K562 (cell line): ENCODE results near the gene STON2. TPM values are rescaled to one million over a fixed set of nuclear protein-coding genes. Genes with fewer than 3 reads are reported as not detected.

Source experiments
- ATAC-seq: fragments of 200-7000 bp; cut with Tn5 transposase; 3 replicates; pipeline ENCODE4 v1.9.1; 2020; ENCODE audit warnings: moderate library complexity
- BruUV-seq: library from RNA; stranded (reverse); fragments of 400-500 nt; replicated peaks from 2 replicates; lab custom pipeline; 2021; lab: Mats Ljungman, UMichigan
- CTCF ChIA-PET: fragments of 300-600 bp; formaldehyde crosslinking; extraction: SDS; loops from one replicate; lab custom pipeline; 2021; ENCODE audit warnings: low intra/inter-chr PET ratio; lab: Yijun Ruan, JAX
- POLR2A ChIA-PET: fragments of 300-600, 350-650 bp; sonication (Branson Sonifier 250); formaldehyde crosslinking; extraction: SDS; loops from one replicate; lab custom pipeline; 2021; ENCODE audit warnings: antibody characterized with exemption, inconsistent platforms; lab: Yijun Ruan, JAX
- DNase-seq, 4 experiments: peaks; one replicate each; pipeline versions ENCODE4 v3.0.0 to v3.0.0-alpha.2; 2011 to 2018; ENCODE audit warnings: low spot score in 3 of 4, mixed read lengths in 3 of 4; ENCODE audit errors: extremely low read depth in 1 of 4
- FAIRE-seq: peaks from 2 replicates; lab custom pipeline; 2011; peaks lifted over from hg19 to GRCh38; lab: Jason Lieb, UNC
- H2AFZ ChIP-seq: 2 replicates; pipeline ENCODE4 v1.6.0; 2011; ENCODE audit warnings: low read depth, low read length, control low read depth, inconsistent platforms
- H3K27ac ChIP-seq: fragments of 200-600 bp; 3 replicates; pipeline ENCODE4 v1.8.0; 2011; ENCODE audit warnings: low read depth, mild to moderate bottlenecking, control low read depth, inconsistent platforms, low read length, moderate library complexity, mixed read lengths; ENCODE audit errors: extremely low read depth
- H3K27me3 ChIP-seq, 2 experiments: fragments of 300-600 bp in 1 of 2; 2 replicates in 1 of 2; 3 replicates in 1 of 2; pipeline versions ENCODE4 v1.6.0 to v1.8.0; 2011; ENCODE audit warnings: inconsistent platforms in 2 of 2, low read length in 2 of 2, mild to moderate bottlenecking in 1 of 2, mixed read lengths in 1 of 2, moderate library complexity in 1 of 2; ENCODE audit not compliant: control insufficient read depth in 2 of 2, insufficient read depth in 2 of 2
- H3K36me3 ChIP-seq: fragments of 300-600 bp; 3 replicates; pipeline ENCODE4 v1.8.0; 2011; ENCODE audit warnings: mild to moderate bottlenecking, low read length, inconsistent platforms; ENCODE audit not compliant: control insufficient read depth, insufficient read depth
- H3K4me1 ChIP-seq, 2 experiments: fragments of 200-600 bp in 1 of 2; replicated peaks in 1 of 2; 2 replicates in 1 of 2; 3 replicates in 1 of 2; pipeline versions ENCODE4 v1.5.1 to v1.8.0; 2011; ENCODE audit warnings: inconsistent platforms in 2 of 2, low read length in 2 of 2, mild to moderate bottlenecking in 1 of 2, mixed read lengths in 1 of 2, moderate library complexity in 1 of 2; ENCODE audit not compliant: control insufficient read depth in 2 of 2, insufficient read depth in 2 of 2
- H3K4me2 ChIP-seq: 2 replicates; pipeline ENCODE4 v1.6.1; 2011; ENCODE audit warnings: low read length, control low read depth, inconsistent platforms, mixed read lengths; ENCODE audit not compliant: insufficient read depth
- H3K4me3 ChIP-seq: fragments of 200-600 bp; sonication (generic), shearing (Covaris generic); 2 replicates; pipeline ENCODE4 v1.5.1; 2016; ENCODE audit warnings: control low read depth, inconsistent platforms
- H3K79me2 ChIP-seq: fragments of 200-600 bp; 3 replicates; pipeline ENCODE4 v1.8.0; 2011; ENCODE audit warnings: low read length, inconsistent platforms; ENCODE audit not compliant: control insufficient read depth, insufficient read depth
- H3K9ac ChIP-seq, 2 experiments: 2 replicates each; pipeline versions ENCODE4 v1.6.0 to v1.6.1; 2011; ENCODE audit warnings: low read depth in 2 of 2, low read length in 2 of 2, control low read depth in 1 of 2, inconsistent platforms in 1 of 2, mild to moderate bottlenecking in 1 of 2, mixed read lengths in 1 of 2; ENCODE audit not compliant: insufficient read depth in 1 of 2
- H3K9me1 ChIP-seq: one replicate; pipeline ENCODE4 v1.6.0; 2011; ENCODE audit warnings: inconsistent platforms, mild to moderate bottlenecking, low read length, moderate library complexity; ENCODE audit not compliant: control insufficient read depth, insufficient read depth
- H3K9me3 ChIP-seq: replicated peaks from 2 replicates; pipeline ENCODE4 v1.5.1; 2011; ENCODE audit warnings: low read depth, low read length, inconsistent platforms; ENCODE audit not compliant: control insufficient read depth, insufficient read depth
- H4K20me1 ChIP-seq: replicated peaks from 2 replicates; pipeline ENCODE4 v1.6.1; 2011; ENCODE audit warnings: low read length, inconsistent platforms, mixed read lengths; ENCODE audit not compliant: control insufficient read depth, insufficient read depth
- CHD1 ChIP-seq: fragments of 200-600 bp; sonication (generic); IDR thresholded peaks from one replicate; pipeline ENCODE4 v1.6.1; 2012; ENCODE audit warnings: mild to moderate bottlenecking, moderate library complexity, low read length, inconsistent platforms
- CHD2 ChIP-seq: IDR thresholded peaks from 2 replicates; pipeline ENCODE4 v1.6.1; 2011; ENCODE audit warnings: low read depth, low read length
- CTBP1 ChIP-seq: fragments of 450-650 bp; IDR thresholded peaks from 2 replicates; pipeline ENCODE4 v1.6.1; 2016; ENCODE audit warnings: borderline replicate concordance
- ESRRA ChIP-seq: fragments of 450-650 bp; IDR thresholded peaks from 2 replicates; pipeline ENCODE4 v1.6.1; 2014; ENCODE audit warnings: low read depth, mild to moderate bottlenecking, moderate library complexity, borderline replicate concordance
- HNRNPH1 ChIP-seq: fragments of 200-400 bp; formaldehyde crosslinking; optimal IDR thresholded peaks from 2 replicates; pipeline ENCODE3; 2017; ENCODE audit warnings: low read depth, mild to moderate bottlenecking, low read length, moderate library complexity
- MCM2 ChIP-seq: fragments of 450-650 bp; IDR thresholded peaks from 2 replicates; pipeline ENCODE4 v1.6.1; 2017; ENCODE audit warnings: low read depth, mild to moderate bottlenecking
- NCOA4 ChIP-seq: fragments of 450-650 bp; IDR thresholded peaks from 2 replicates; pipeline ENCODE4 v1.6.1; 2018; ENCODE audit warnings: mild to moderate bottlenecking; ENCODE audit not compliant: partially characterized antibody
- SAFB2 ChIP-seq: fragments of 200-400 bp; formaldehyde crosslinking; IDR thresholded peaks from 2 replicates; pipeline ENCODE4 v1.6.1; 2018; ENCODE audit warnings: borderline replicate concordance, low read length, low read depth, moderate library complexity; ENCODE audit not compliant: severe bottlenecking
- ZNF316 ChIP-seq: fragments of 450-650 bp; IDR thresholded peaks from 2 replicates; pipeline ENCODE4 v1.6.1; 2016
- WGBS: fragments of 100-300 bp; shearing (Covaris generic); methylation state at CpG from one replicate; pipeline ENCODE4 v1.1.6; 2016; ENCODE audit warnings: low coverage, mixed read lengths; ENCODE audit not compliant: insufficient coverage; ENCODE audit errors: missing lambda C conversion rate; 5-methylcytosine and 5-hydroxymethylcytosine counted together
- in situ Hi-C: fragments of 300-500 bp; cut with MboI; formaldehyde crosslinking; loops from 4 replicates; pipeline ENCODE4 v1.15.0; 2018; ENCODE audit warnings: inconsistent platforms, mixed read lengths
- intact Hi-C: fragments of 100-400 bp; cut with micrococcal nuclease; formaldehyde crosslinking; loops from 2 replicates; pipeline ENCODE4 v1.14.2; 2022
- polyA plus RNA-seq, 8 experiments: library from polyadenylated mRNA; depleted of rRNA in 4 of 8; stranded (reverse) in 5 of 8; unstranded in 3 of 8; fragments of >200 nt; fragmentation: Nextera tagmentation in 2 of 8; fragmentation: Illumina TruSeq in 1 of 8; extraction: Ambion mirVana in 2 of 8; extraction: Trizol in 1 of 8; gene quantifications; 2 replicates each; pipeline versions ENCODE4 v1.2.1 to v1.2.3, GENCODE V29; 2011 to 2014; ENCODE audit warnings: inconsistent platforms in 1 of 8, missing spikeins in 1 of 8
- total RNA-seq, 7 experiments: library from RNA; depleted of rRNA in 6 of 7; stranded (reverse); fragments of >200 nt in 6 of 7; fragmentation: Illumina TruSeq in 2 of 7; extraction: Trizol in 2 of 7; gene quantifications; 2 replicates each; pipeline versions ENCODE4 v1.2.1 to v1.2.3, GENCODE V29; 2011 to 2021; ENCODE audit warnings: low replicate concordance in 1 of 7
- TF ChIP-seq, protein P1 (sequence below), 2 experiments: IDR thresholded peaks in 1 of 2; conservative IDR thresholded peaks in 1 of 2; 2 replicates each; pipeline ENCODE4 v1.6.1; 2016; ENCODE audit warnings: low read depth in 2 of 2, mild to moderate bottlenecking in 1 of 2, missing compliant biosample characterization in 1 of 2, missing genetic modification characterization in 1 of 2, moderate library complexity in 1 of 2
- TF ChIP-seq, protein P2 (sequence below): fragments of 450-650 bp; IDR thresholded peaks from 2 replicates; pipeline ENCODE4 v1.6.1; 2014; ENCODE audit warnings: low read depth, mild to moderate bottlenecking, moderate library complexity, borderline replicate concordance

The STON2 gene
- total and polyA plus RNA-seq, 9 of the 15 experiments (the other 6 are each of a cell fraction or from before 2014, with no cell fraction given), result 7.8 to 99.3 (median 53.5) TPM

- ChIA-PET POLR2A (interaction anchor here (2.4 kb wide), 1 partner anchor 15 kb away, joined by 6 read pairs; no protein-coding TSS in a partner anchor), CTCF (no interaction called here)
- Histone ChIP-seq H3K4me2 (no peak overlapping the region), H3K9me3 (no peaks in the 10 kb centered on the region), H4K20me1 (no peaks in the 10 kb centered on the region; the same call in 1 of the 2 replicates), H3K4me1 (no peaks in the 10 kb centered on the region), H3K27ac (no peak overlapping the region), H3K27me3 (no peaks in the 10 kb centered on the region), H3K9ac (no peak overlapping the region), H3K4me3 (no peak overlapping the region), H3K9me1 (no peaks in the 10 kb centered on the region), H2AFZ (no peak overlapping the region), H3K36me3 (peaks cover 63% of the 10 kb centered on the region; the same call in 2 of the 3 replicates), H3K79me2 (peaks cover 32% of the 10 kb centered on the region)
- ATAC-seq (no peak), FAIRE-seq (no peak), DNase-seq (no peak)
- no peak for TF ChIP-seq NCOA4
- 100% methylated on average over 4 of the region's 6 CpGs for WGBS
- BruUV-seq, result no TSS peak
- intact Hi-C loops (no loop called here), in situ Hi-C loops (no loop called here)
Measured at GRCh38 chr14:81366214-81366613, 33.9 kb downstream of the STON2 start.

DNA sequence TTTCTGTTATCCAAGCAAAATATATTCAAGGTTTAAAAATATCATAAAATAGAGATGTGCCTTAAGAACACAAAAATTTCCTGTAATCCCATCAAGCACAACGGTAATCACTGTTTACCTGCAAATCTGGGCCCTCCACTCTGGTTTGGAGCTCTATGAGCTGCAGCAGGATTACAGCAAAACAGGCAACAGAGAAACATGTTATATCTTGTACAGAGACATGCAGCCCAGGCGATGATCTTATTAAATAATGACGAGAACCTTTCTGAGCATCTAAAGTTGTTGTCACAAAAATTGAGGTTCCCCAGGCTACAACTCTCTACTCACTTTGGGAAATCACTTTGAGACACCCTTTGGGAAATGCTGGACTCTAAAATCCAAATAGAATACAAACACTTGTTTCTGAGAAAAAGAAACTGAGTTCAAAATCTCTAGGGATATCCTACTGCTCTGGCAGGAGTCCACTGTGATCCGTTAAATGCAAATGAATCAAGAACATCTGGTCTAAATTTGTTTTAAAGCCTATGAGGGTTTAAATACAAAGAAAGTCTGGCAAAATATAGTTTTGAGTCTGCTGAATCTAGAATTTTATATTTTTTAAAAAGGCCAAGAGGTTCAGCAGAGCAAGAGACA, 36.3 kb downstream of the STON2 start:
- no peak for DNase-seq
- H3K27ac ChIP-seq, result no peak overlapping the region
- H3K4me2 ChIP-seq, result no peak overlapping the region
- peaks cover 39% of the 10 kb centered on the region for H3K79me2 ChIP-seq
- H3K9me1 ChIP-seq, result no peaks in the 10 kb centered on the region
- no peak overlapping the region for H2AFZ ChIP-seq
- no peaks in the 10 kb centered on the region for H3K4me1 ChIP-seq
- in situ Hi-C loops (no loop called here), intact Hi-C loops (no loop called here)
- no peak overlapping the region for H3K4me3 ChIP-seq
- WGBS, result 61% methylated on average over 4 of the region's 4 CpGs
- peaks cover 39% of the 10 kb centered on the region; the same call in 2 of the 3 replicates for H3K36me3 ChIP-seq
- no peaks in the 10 kb centered on the region; the same call in 1 of the 2 replicates for H4K20me1 ChIP-seq
- BruUV-seq, result no TSS peak
- no peaks in the 10 kb centered on the region for H3K9me3 ChIP-seq
- H3K9ac ChIP-seq, result no peak overlapping the region
- no peak for FAIRE-seq
- ATAC-seq, result no peak
- H3K27me3 ChIP-seq, result no peaks in the 10 kb centered on the region
- POLR2A ChIA-PET, result interaction anchor here (0.5 kb wide), 1 partner anchor 38 kb away, joined by 3 read pairs; no protein-coding TSS in a partner anchor
- CTCF ChIA-PET, result no interaction called here
- TF ChIP-seq, protein P1, sequence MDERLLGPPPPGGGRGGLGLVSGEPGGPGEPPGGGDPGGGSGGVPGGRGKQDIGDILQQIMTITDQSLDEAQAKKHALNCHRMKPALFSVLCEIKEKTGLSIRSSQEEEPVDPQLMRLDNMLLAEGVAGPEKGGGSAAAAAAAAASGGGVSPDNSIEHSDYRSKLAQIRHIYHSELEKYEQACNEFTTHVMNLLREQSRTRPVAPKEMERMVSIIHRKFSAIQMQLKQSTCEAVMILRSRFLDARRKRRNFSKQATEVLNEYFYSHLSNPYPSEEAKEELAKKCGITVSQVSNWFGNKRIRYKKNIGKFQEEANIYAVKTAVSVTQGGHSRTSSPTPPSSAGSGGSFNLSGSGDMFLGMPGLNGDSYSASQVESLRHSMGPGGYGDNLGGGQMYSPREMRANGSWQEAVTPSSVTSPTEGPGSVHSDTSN (CRISPR knock-in tag; IDR thresholded peaks at IDR 0.05; ENCODE audit: low read depth), result no peak
- TF ChIP-seq, protein P1 (tag; conservative IDR thresholded peaks at IDR 0.05; ENCODE audit: low read depth), result no peak
- TF ChIP-seq SAFB2, result no peak
- TF ChIP-seq HNRNPH1, result no peak
- TF ChIP-seq CHD2, result no peak
- TF ChIP-seq MCM2, result no peak
- no peak for TF ChIP-seq CTBP1
- TF ChIP-seq, protein P2, sequence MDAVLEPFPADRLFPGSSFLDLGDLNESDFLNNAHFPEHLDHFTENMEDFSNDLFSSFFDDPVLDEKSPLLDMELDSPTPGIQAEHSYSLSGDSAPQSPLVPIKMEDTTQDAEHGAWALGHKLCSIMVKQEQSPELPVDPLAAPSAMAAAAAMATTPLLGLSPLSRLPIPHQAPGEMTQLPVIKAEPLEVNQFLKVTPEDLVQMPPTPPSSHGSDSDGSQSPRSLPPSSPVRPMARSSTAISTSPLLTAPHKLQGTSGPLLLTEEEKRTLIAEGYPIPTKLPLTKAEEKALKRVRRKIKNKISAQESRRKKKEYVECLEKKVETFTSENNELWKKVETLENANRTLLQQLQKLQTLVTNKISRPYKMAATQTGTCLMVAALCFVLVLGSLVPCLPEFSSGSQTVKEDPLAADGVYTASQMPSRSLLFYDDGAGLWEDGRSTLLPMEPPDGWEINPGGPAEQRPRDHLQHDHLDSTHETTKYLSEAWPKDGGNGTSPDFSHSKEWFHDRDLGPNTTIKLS, result no peak
- TF ChIP-seq CHD1, result no peak
- TF ChIP-seq ESRRA, result no peak
- TF ChIP-seq ZNF316, result no peak
- TF ChIP-seq, all 486 proteins: peak for 0
